ENCODE measurements around the gene PPIE. TPM values are rescaled to one million over a fixed set of nuclear protein-coding genes. Genes with fewer than 3 reads are reported as not detected.

Gene PPIE
- 23.8 and 31.1 TPM in 2 replicates for total RNA-seq

DNA sequence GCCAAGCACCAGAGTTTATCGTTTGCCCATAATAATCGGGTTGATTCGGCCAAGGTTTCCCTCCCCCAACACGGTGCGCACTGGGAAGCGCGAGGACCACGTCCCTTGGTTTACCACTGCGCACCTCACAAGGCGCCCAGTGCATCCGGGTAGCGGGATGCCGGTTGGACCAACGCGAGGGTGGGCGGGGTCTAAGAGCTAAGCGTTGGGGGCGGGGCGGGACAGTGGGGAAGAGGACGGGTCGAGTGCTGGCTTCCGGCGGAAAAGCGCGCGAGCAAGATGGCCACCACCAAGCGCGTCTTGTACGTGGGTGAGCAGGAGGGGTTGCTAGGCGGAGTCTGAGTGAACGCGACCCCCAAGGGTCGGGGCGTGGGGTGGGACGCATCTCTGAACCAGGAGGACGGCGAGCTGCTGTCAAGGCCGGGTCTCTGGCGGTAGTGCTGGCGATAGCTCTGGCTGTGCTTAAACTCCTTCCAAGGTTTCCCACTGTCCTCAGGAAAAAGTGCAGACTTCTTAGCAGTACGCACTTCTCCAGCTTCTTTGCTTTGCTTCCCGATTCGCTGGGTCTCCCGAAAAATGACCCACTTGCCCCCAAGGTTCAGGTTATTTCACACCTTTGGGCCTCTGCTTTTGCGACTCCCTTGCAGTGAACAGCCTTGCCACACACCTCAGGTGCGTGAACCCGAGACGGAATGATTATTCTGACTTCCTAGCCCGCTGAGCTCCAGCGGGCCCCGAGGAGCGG is at the start of gene PPIE:
Gene PPIE (plus strand): TSS at position 261 of the 745 bp plus-strand sequence. CDS start 19 bp downstream, at position 280.
- DNase-seq (ENCODE audit: low read depth), result peak; percentile 90
- TF ChIP-seq, protein P1, sequence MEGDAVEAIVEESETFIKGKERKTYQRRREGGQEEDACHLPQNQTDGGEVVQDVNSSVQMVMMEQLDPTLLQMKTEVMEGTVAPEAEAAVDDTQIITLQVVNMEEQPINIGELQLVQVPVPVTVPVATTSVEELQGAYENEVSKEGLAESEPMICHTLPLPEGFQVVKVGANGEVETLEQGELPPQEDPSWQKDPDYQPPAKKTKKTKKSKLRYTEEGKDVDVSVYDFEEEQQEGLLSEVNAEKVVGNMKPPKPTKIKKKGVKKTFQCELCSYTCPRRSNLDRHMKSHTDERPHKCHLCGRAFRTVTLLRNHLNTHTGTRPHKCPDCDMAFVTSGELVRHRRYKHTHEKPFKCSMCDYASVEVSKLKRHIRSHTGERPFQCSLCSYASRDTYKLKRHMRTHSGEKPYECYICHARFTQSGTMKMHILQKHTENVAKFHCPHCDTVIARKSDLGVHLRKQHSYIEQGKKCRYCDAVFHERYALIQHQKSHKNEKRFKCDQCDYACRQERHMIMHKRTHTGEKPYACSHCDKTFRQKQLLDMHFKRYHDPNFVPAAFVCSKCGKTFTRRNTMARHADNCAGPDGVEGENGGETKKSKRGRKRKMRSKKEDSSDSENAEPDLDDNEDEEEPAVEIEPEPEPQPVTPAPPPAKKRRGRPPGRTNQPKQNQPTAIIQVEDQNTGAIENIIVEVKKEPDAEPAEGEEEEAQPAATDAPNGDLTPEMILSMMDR (IDR thresholded peaks at IDR 0.05; ENCODE audit: insufficient read depth, low read depth, low read length), result no peak
- H3K4me3 ChIP-seq (ENCODE audit: low read depth, low read length), result peak within 1 kb of the TSS; percentile 98

DNA sequence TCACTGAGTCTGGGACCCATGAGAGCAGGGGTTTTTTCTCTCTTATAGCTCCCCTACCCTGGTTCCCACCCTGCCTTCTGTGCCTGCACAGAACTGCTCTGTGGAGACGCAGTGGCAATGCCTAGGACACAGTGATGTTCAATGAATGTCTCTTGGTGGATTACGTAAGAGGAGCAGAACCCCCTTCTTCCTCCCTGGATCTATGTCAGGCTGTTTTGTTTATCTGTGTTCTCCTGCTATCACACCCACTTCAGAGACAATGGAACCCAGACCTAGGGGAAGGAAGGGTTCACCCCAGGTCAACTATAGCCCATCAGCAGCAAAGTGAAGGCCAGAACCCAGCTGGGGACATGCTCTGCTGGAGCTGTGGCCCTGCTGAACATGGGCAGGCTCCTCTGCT is 49.5 kb upstream of the PPIE start:
- H3K4me3 ChIP-seq (ENCODE audit: low read depth, low read length), result no peak overlapping the region
- DNase-seq (ENCODE audit: low read depth), result no peak
- TF ChIP-seq, protein P1 (IDR thresholded peaks at IDR 0.05; ENCODE audit: insufficient read depth, low read depth, low read length), result no peak

DNA sequence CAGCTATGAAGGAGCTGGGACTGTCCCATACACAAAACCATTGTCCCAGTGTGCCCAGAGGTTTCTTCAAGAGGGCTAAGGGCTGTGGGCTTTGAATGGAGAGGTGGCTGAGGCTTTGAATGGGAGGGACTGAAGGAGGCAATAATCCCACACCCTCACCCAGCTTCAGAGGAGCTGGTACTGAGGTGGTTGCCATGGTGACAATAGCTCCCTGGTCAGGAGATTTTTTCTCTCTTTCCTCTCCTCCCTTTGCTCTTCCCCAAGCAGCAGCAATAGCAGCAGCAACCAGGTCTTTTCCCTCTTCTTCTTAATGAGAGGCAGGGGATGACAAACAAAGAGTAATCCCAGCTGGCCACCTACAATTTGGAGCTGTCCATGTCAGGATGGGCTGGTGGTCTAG is 49.0 kb upstream of the PPIE start:
- H3K4me3 ChIP-seq (ENCODE audit: low read depth, low read length), result no peak overlapping the region
- no peak for DNase-seq (ENCODE audit: low read depth)
- TF ChIP-seq, protein P1 (IDR thresholded peaks at IDR 0.05; ENCODE audit: insufficient read depth, low read depth, low read length), result no peak

DNA sequence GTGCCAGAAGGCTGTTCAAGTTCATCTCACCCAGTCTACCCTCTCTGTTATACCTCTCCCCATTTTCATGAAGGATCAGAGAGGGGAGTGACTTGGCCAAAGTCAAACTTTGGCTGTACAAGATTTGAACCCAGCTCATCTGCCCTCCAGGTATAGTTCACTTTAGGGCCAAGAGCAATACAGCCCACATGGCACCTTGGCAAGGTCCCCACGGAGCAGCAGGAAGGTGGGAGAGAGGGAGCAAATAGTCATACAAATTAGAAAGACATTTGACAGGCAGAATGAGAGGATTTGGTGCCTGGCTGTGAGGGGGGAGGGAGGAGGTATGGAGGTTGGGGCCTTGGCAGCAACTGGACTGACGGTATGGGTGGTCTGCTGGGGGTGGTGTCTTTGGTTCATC is 48.5 kb upstream of the PPIE start:
- DNase-seq (ENCODE audit: low read depth), result no peak
- H3K4me3 ChIP-seq (ENCODE audit: low read depth, low read length), result no peak overlapping the region
- TF ChIP-seq, protein P1 (IDR thresholded peaks at IDR 0.05; ENCODE audit: insufficient read depth, low read depth, low read length), result no peak

DNA sequence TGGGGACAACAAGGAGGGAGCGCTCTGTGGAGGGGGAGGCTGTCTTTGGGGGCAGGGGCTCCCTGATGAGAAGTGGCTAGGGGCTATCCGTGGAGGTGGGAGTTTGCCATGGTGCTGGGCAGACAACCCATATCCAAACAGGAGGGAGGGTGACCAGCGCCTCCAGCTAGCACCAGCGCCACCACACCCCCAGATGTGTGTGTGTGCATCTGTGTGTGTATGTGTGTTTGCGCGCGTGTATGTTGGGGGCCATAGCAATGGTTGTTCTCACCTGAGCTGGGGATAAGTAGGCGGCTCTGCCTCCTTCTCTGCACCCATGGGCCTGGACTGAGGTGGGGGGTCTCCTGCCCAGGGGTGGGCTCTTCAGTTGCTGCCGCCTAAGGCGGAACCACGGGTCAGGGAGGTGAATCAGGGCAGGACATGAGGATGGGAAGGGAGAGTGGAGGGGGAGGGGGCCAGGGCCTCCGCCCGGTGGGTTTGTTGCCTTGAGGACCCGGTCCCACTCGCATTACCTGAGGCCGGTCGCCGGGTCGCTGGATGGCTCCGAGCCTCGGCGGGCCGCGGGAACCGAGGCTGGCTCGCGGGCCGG is 47.8 kb upstream of the PPIE start:
- H3K4me3 ChIP-seq (ENCODE audit: low read depth, low read length), result no peak overlapping the region
- TF ChIP-seq, protein P1 (IDR thresholded peaks at IDR 0.05; ENCODE audit: insufficient read depth, low read depth, low read length), result no peak

DNA sequence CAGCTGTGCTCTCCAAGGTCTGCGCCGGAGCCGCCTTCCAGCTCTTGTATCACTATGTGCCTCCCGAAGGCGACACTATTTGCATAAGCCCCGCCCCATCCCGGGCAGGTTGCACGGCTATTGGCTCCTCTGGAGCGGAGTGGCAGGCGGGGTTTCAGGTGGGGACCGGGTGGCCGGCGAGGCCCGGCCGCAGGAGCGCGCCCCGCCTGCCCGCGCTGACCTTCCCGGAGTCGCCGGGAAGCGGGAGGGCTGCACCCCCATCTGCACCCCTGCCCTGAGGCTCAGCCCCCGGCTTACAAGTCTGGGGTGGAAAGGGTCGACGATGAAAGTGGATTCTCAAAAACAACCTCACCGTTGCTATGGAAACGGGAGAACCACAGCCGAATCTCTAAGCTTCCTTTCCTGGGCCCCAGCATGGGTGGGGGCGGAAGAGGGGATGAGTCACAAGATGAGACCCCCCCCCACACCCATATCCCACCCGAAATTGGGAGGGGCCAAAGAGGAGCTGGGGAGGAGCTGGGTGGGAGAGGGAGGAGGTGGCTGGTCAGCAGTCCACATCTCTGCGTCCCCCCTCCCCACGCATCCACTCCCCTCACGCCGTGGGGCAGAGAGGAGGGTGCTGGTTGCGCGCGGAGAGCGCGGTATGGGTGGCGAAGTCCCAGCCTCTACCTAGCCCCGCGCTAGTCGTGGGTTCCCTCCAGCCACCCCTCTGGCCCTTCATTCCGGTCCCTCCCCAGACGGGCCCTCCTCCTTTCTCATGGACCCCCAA is 47.1 kb upstream of the PPIE start, which contains the start of gene HPCAL4:
Gene HPCAL4 (minus strand): TSS at position 51 of the 769 bp plus-strand sequence. CDS start 6,830 bp downstream, outside the sequence.
- TF ChIP-seq, protein P1 (IDR thresholded peaks at IDR 0.05; ENCODE audit: insufficient read depth, low read depth, low read length), result no peak

More for the DNA sequence above, 47.8 kb upstream of the PPIE start:
- no peak for DNase-seq (ENCODE audit: low read depth)

More for the DNA sequence above, 47.1 kb upstream of the PPIE start, which contains the start of gene HPCAL4:
- DNase-seq (ENCODE audit: low read depth), result peak; percentile 69
- H3K4me3 ChIP-seq (ENCODE audit: low read depth, low read length), result peak within 1 kb of the TSS; percentile 38
